Measurements from ENCODE around the gene DDX6.
"Not testable (repeated sequence)": the region's sequence is repeated elsewhere in the genome, so short reads cannot be mapped to it uniquely, and the experiment has no call there.

DNA sequence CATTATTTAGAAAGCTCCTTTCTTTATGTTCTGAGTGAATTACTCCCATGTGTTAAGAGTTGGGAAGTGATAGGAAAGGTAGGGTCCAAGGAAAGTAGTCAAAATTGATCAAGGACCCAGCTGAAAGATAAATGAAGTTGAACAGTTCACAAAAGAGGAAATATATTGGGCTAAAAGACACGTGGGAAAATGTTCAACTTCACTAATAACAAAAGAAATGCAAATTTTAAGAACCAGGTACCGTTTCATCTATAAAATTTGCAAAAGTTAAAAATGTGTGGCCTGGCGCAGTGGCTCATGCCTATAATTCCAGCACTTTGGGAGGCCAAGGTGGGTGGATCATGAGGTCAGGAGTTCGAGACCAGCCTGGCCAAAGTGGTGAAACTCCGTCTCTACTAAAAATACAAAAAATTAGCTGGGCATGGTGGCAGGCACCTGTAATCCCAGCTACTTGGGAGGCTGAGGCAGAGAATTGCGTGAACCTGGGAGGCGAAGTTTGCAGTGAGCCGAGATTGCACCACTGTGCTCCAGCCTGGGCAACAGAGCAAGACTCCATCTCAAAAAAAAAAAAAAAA lies 32.1 kb upstream of the DDX6 start:
- TF ChIP-seq POLR2AphosphoS5, POLR2A, EP300 (IDR thresholded peaks at IDR 0.05): not testable (repeated sequence)
- TF ChIP-seq, protein P1, sequence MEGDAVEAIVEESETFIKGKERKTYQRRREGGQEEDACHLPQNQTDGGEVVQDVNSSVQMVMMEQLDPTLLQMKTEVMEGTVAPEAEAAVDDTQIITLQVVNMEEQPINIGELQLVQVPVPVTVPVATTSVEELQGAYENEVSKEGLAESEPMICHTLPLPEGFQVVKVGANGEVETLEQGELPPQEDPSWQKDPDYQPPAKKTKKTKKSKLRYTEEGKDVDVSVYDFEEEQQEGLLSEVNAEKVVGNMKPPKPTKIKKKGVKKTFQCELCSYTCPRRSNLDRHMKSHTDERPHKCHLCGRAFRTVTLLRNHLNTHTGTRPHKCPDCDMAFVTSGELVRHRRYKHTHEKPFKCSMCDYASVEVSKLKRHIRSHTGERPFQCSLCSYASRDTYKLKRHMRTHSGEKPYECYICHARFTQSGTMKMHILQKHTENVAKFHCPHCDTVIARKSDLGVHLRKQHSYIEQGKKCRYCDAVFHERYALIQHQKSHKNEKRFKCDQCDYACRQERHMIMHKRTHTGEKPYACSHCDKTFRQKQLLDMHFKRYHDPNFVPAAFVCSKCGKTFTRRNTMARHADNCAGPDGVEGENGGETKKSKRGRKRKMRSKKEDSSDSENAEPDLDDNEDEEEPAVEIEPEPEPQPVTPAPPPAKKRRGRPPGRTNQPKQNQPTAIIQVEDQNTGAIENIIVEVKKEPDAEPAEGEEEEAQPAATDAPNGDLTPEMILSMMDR (IDR thresholded peaks at IDR 0.05): not testable (repeated sequence)
